NCI-H2081 treated with DMSO at 0.1 percent for 48 hours (cell line): ENCODE data around the gene C1orf52.
A peak's percentile ranks its signal among the peaks of the same experiment; 100 is the strongest.
"Not testable (repeated sequence)": the region's sequence is repeated elsewhere in the genome, so short reads cannot be mapped to it uniquely, and the experiment has no call there.

Experiments used
- DNase-seq: peaks from one replicate; lab custom pipeline; 2025; lab: John Stamatoyannopoulos, UW

C1orf52 gene

DNA sequence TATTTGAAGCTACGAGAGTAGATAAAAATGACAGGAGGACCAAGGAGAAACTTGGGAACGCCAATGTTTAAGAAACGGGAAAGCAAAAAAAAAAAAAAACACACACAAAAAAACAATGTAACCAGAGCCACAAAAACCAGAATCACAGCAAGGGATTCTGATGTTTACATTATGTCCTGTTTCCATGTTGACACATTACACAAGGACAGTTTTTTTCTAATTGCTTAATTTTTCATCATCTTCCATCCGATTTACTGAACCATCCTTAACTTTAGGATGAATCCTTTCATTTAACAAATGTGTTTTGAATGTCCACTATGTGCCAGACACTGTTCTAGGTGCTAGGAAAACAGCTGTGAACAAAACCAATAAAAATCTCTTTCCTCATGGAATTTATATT lies 18.3 kb upstream of the C1orf52 start:
- DNase-seq, result no peak

- no peak for DNase-seq
These were observed 17.6 kb upstream of the C1orf52 start for GRCh38 chr1:85276978-85277639.

GRCh38 chr1:85276215-85276977 lies 16.9 kb upstream of the C1orf52 start, which contains the start of gene BCL10:
Gene BCL10, minus strand, starts transcription at chr1:85276632. Its CDS starts 280 bp downstream, at chr1:85276352.
- peak; percentile 80 for DNase-seq

DNA sequence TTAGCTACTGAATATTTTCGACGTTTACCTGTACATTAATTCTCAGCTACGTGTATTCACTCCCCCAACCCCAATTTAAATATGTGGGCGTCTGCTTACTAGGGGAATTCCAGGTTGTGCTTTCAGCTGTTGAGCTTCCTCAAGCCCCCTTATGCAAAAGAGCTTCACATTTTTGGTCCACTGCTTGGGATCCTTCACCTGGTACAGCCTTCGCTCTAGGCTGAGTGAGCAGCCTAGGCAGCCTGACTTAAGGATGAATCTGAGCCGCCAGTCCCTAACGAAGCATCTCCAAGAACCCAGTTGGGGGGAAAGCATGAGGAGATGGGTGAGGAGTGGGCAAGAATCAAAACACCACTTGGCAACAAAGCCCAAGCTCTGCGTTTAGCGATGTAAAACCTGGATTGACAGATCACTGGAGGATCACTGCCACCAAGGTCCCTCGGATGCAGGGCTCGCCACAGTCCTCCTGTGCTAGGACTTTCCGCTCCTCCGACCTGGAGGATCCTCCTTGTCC lies 16.3 kb upstream of the C1orf52 start:
- no peak for DNase-seq

DNA sequence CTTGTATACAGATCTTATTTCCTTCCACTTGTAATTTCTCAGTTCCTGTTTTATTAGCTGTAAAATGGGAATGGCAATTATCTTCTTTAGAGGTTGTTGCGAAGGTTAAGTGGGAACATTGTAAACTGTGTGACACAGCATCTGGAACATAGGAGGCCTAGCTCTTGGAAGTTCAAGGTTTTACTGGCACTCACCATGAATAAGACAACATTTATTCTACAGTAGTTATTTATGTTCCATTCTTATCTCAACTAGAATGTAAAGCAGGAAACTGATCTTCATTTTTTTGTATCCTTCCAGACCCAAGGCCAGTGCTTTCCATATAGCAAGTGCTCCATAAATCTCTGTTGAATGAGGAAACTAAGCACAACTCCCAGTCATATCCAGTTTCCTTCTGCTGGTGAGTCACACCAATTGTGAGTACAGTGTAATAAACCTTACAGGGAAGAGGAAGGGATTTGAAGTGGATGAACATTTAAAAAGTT lies 15.5 kb upstream of the C1orf52 start:
- DNase-seq, result no peak

DNA sequence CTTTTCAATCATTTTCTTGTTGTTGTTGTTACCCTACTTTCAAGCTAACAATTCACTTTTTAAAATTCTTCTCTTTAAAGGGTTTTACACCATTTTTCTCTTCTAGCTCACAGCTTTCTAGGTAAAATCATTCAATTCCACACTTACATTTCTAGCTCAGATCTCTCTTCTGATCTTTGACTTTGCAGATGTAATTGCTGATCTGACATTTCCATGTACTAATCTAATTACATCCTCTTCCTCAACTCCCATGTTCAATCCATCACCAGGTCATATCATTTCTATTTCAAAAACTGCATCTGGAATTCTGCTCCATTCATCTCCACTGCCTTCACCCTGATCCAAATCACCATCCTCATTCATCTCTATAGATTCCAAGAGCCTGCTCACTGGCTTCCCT lies 13.9 kb upstream of the C1orf52 start:
- no peak for DNase-seq

- no peak for DNase-seq
These were observed 9.5 kb upstream of the C1orf52 start for GRCh38 chr1:85268801-85269585.

- DNase-seq, result no peak
These were observed 7.9 kb upstream of the C1orf52 start for GRCh38 chr1:85267313-85267712.

GRCh38 chr1:85264150-85264549 lies 4.7 kb upstream of the C1orf52 start:
- DNase-seq, result no peak

DNA sequence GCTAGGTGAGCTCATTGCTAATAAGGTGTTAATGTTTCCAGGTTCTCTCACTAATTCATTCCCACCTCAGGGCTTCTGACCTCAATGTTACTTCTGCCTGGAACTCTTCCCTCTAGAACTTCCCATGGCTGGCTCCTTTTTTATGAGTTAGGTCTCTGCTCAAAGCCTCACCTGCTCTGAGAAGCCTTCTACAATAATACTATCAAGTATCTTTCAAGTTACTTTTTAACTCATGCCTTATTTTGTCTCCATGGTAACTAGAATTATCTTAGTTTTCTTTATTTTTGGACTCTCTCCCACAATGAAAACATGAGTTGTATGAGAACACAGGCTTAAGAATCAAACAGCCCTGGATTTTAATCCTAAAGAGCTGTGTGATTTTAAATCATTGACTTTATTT lies 3.5 kb upstream of the C1orf52 start:
- DNase-seq, result no peak

- DNase-seq, result no peak
These were observed 431 bp upstream of the C1orf52 start for GRCh38 chr1:85259912-85260274.

DNA sequence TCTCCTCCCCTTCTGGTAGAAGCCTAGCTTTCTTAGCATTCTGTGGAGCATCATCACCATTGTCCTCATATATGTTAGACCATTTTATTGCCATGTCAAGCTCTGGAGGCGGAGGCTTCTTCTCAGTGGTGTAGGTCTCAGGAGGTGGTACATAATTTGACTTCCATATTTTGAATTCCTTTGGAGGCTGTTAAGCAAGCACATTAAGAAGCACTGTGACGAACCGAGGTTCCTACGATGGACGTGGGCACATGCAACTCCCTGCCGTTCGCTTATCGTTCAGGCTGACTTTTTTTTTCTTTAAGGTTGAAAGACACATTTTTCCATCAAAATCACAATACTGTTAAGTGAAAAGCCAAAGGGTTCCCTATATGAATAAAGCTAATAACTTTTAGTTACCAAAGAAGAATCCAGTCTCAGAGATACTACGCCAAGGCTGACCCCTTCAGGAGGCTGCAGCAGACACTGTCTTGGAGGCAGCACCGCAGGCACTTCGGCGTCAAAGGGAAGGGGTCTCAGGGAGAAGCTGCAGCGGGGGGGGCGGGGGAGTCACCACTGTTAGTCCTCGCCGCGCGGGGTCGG lies 835 bp downstream of the C1orf52 start:
- DNase-seq, result no peak

GRCh38 chr1:85249042-85249441 lies 10.4 kb downstream of the C1orf52 start:
- DNase-seq, result not testable (repeated sequence)

GRCh38 chr1:85245891-85246290 lies 13.6 kb downstream of the C1orf52 start:
- DNase-seq, result no peak

- no peak for DNase-seq
These were observed 14.0 kb downstream of the C1orf52 start for GRCh38 chr1:85245456-85245855.

DNA sequence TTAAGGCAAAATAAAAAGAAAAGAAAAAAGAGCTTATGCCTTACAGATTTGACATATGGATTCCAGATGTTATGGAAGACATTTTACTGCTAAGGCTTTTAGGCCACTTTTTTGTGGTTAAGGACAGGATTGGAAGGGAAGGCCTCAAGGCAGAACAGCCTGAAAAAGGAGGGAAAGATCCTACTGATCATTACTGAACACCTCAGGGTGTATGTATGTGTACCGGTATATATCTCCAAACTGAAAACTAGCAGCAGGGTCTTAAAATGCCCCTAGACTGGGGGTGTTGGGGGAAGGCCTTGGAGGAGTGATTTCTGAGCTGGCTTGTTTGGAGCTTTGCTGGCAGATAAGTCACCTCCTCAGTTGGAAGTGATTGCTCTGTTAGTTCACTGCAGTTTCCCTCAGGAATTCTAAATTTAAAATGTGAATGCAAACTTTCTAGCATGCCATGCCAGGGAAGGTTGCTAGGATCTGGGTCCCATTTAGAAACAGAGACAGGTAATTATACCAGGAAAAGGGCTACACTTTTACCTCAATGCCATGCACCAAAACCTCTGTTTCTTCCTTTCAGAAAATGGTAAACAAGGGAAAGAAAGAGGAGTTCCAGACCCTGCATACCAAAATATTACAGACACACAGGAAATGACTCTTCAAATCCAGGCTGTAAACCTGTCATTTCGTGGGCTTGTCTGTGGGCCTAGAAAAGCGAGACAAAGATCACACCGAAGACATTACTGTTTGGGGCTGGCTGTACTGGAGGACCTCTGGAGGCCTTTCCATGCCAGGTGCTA lies 15.0 kb downstream of the C1orf52 start:
- DNase-seq, result no peak

DNA sequence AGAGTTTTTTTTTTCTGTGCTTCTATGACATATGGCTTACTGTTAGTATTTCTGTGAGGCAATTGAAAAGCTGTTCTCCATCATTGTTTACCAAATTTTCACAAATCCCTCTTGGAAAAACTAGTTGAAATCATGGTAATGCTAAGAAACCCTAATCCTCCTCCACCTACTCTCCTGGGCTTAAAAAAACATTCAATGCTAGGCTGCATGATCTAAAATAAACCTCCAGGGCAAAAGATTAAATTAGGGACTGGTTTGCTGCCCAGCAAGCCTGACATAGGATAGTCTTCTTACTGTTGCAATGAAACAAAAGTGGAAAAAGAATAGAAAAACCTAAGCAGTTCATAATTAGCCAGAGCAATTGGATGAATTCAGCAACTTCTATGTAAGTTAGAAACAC lies 16.1 kb downstream of the C1orf52 start:
- no peak for DNase-seq

GRCh38 chr1:85240643-85241042 lies 18.8 kb downstream of the C1orf52 start:
- DNase-seq, result no peak

GRCh38 chr1:85240174-85240601 lies 19.3 kb downstream of the C1orf52 start:
- DNase-seq, result peak; percentile 9

- no peak for DNase-seq
These were observed 21.8 kb downstream of the C1orf52 start for GRCh38 chr1:85237613-85238012.

DNA sequence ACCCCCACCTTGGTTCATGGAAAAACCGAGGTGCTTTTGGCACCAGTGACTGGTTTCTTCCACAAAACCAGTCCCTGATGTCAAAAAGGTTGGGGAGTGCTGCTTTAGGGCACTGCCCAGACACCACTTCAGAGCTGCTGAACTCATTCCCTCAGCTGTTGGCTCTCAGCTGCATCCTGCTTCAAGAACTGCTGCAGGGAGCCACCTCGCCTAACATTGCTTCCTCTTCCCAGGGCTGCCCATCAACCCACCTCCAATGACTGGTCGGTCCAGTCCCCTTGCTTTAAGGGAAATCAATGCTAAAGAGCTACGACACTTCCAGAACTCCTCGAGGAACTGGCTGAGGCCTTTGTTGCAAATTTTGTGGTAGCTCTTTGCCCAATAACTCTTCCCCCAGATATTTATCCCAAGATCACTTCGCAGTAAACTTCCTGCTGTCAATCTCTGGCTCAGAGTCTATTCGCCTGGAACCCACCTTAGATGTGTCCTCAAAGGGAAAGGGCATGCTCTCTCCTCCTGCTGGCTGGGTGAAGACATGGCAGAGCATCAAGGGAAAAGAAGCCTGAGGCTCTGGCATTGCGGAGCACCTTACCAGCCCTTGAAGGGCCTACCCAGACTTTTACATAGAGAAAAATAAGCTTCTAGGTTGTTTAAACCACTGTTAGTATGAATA lies 29.0 kb downstream of the C1orf52 start:
- no peak for DNase-seq
